Right forelimb (tissue), 1 donor: ENCODE results near the gene ASTN1.

ENCODE experiments used
- DNase-seq: peaks from one replicate; pipeline ENCODE4 v3.0.0-alpha.2; 2018

ASTN1 gene

DNA sequence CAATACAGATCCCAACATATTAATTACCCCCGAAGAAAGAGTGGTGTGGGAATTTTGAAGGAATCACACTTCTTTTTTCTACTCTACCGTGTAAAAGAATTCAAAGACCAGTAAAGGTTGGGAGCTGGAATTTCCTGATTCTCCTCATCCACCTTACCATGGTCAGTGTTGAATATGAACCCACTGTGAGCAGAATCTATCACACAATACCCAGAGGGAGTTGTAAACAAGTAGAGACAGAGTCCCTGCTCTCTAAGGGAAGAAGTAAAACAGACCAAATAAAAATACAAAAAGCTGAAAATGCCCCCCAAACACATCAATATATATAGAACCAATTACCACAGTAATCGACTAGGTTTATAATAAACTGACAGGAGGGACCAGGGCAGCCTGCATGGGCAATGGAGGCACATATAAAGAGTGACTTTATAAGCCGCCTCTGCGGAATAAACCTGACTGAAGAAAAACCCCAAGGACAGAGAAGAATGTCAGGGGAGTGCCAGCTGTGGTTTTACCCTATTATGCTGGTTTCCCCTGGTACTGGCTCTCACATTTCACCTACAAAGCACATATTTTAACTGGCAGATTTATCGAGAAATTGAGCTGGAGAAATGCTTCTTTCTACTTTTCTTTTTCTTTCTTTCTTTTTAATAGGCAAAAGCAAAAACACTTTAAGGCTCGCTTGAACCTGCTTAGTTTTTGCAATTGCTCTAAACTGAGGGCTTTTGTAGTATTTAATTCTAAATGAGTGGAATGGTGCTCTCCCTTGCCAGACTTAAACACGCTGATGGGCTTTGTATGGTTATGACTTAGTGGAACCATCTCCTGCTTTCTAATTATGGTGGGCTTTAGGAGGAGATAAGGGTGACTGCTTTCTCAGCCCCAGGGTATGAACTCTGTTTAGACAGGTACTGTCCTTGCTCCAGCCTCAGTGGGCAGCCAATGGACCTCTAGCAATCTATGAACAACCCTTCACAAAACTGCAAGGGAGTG is 244.8 kb downstream of the ASTN1 start:
- DNase-seq: no peak

DNA sequence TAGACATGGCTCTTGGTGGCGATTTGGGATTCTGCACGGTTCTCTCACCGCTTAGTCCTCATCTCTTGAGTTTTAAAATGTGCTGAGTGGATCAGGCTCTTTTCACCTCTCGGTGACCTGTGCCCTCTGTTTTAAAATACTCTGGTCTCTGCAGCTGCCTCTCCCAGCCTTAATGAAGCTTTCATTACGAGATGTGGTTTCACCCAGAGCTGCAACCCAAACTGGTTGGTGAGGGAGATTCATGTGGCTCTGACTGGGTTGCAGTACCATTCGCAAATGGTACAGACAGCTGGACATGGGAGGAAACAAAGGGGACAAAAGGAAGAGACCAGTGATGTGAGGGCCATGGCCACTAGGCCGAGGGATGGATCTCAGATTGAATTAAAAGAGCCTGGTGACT is 258.9 kb downstream of the ASTN1 start:
- no peak for DNase-seq

DNA sequence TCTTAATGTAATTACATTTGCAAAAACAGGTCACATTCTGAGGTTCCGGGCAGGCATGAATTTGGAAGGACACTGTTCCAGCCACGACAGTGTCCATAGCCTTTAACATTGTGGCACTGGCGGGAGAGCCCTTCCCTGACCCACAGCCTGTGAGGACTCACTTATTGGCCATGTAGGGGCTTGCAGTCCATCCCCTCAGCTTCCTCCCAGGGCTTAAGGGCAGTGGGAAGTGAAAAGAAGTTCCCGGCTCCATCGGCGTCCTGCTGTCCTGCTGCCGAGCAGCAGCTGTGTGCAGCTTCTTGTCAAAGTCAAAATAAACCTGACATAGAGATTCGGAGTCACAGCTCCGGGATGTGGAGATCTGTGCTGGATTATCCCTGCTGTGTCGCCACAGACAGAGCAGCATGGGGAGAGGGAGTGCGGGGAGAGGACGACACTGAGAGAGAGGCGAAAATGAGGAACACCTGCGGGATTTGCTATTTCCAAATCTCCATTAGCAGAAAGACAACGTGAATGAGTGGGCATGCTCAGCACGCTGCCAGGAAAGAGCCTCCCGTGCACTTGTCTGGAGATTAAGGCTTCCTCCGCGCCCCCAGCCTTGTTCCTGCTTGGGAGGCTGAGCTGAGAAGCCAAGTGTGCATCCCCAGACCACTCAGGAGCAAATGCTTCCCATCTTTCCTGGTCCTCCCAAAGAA is 260.3 kb downstream of the ASTN1 start:
- no peak for DNase-seq

DNA sequence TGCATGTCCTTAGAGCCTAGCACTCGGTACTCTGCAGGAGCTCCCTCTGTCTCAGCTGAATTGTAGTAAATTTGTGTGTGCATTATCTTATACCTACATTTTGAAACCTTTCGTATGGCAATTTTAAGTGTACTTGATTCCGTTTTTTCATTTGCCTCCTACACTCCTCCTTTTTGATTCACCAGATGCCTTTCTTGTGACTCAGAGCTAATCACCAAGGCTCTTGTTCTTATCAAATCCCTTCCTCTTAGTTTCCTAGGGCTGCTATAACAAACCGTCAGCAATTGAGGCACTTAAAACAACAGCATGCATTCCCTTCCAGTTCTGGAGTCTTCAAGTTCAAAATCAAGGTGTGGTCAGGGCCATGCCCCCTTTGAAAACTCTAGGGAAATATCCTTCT is 261.0 kb downstream of the ASTN1 start:
- no peak for DNase-seq

DNA sequence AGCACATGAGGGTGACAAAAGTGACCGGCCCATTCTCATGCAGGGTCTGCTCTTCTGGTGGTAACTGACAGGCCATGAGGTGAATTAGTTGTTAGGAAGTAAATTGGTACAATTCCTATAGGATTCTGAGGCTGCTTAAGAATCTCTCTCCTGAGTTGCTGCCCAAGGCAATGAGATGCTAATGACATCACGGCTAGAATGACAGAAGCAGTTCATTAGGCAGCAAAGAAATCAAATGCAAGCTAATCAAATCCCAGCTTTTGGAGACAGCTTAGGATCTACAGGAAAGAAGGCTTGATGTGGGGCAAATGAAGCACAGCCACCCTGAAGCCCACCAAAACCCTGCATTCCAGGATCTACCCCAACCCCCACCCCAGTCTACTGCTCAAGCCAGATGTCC is 265.2 kb downstream of the ASTN1 start:
- no peak for DNase-seq

DNA sequence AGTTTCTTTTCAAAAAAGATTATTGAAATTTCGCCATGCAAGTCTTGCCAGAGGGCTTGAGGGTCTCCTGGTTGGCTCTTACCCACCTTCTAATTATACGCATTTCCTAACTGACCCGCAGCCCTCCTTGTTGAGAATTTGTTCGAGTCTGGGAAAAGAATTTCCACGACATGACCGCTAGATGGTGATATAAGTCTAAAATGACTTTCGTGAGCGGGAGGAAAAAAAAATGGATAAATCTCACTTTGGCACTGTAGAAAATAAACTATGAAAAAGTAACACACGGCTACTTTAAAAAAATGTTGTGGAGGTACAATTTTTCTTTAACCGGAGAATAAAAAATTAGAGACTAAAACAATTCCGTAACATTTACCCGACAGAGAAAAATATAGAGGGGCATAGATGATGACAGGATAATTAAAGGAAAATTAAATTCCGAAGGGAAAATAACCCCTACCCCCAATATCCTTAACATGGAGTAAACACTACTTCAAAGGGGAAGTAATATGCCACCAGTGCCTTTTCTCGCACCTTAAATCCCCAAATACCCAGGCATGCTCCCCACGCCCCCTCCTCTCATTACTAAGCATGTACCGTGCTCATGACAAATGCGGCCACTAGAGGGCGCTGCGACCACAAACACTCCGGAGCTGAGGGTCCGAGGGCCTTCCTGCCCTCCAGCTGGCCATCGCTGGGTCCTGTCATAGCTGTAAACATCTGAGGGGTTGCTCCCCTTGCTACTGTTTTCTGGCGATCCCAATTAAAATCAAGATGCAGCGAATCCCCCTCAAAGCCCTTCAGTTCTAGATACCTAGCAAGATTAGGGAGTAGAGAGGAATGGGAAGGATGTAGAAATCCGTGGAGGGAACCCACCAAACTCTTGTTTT is 266.9 kb downstream of the ASTN1 start:
- peak; percentile 82 for DNase-seq

DNA sequence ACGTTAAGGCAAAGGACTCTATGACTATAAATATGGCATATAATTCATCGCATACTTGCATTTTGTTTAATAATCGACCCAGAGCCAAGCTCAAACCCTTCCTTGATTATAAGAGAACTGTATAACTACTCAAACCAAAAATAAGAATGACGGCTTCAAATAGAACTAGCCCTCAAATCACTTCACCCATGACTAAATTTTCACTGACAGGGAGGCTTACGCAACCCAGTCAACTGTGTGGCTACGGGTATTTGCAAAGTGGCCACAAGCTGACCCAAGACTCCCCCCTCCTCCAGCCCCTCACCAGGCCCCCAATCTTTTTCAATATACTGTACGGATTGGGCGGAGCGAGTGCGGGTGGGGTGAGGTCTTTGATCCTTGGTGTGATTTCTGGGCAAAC is 268.3 kb downstream of the ASTN1 start:
- no peak for DNase-seq

DNA sequence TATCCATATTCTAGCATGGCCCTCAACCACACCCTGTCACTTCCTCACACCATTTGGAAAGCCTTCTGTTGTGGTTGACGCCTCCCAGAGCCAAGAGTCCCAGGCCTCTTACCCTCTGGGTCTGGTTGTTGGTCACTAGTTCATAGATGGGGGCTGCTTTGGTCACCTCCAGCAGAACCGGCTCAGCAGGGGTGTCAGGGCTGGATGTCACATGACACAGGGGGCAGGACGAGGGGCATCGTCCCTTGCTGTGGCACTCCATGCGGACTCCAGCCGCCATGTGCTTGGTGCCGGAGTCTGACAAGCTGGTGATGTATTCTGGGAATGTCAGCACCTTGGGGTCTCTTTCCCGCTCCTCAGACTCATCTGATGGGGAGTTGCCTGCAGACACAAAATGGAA is 270.1 kb downstream of the ASTN1 start:
- no peak for DNase-seq

DNA sequence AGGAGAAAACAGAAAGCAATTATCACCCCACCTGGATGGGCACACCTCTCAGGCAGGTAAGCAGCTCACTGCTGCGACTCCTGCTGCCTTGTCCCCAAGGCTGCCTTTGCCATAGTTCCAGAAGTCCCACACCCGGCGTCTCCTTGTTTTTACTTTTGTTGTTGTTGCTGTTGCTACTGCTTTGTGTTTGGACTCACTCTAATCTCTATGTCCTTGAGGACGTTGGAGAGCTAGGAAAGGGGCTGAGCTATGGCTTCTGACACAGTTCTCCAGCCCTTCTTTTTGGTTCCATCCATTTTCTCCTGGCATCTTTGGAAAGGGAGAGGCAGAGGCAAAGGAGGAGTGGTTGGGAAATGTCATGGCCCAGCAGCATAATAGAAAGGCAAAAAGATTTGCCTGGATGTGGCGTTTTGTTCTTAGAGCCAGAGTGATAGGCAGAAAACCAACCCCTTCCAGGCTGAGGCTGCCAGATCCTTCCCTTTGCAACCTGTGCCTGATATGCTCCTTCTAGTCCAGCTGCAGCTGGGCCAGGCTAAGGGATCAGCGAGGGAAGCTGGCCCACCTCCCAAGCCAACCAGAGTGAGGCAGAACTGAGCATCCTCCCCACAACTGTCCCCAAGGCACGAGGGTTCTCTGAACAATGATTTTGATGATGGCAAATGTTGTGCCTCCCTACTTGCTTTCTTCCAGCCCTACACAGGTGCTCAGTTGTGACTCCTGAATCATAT is 270.7 kb downstream of the ASTN1 start:
- DNase-seq: no peak

DNA sequence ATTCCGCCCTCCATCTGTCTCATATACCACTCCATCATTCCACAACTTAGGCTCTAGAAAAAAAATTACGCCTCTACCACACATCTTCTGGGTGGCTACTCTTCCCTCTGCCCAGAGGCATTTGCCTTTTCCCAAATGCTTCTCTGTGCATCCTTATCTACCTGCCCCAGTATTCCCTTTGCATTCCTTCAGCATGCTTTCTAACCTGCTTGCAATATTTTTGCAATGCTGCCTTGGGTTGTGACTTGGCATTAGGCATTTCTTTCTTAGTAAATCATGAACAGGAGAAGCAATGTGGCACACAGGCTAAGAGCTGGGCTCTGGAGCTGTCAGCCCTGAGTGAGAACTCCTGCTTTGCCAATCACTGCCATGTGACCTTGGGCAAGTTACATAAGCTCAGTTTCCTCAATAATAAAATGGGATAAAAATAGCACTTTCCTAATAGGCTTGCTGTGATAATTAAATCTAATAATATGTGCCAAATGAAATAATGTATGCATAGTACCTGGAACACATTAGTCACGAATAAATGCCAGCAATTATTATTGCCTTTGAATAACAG is 276.0 kb downstream of the ASTN1 start:
- no peak for DNase-seq

DNA sequence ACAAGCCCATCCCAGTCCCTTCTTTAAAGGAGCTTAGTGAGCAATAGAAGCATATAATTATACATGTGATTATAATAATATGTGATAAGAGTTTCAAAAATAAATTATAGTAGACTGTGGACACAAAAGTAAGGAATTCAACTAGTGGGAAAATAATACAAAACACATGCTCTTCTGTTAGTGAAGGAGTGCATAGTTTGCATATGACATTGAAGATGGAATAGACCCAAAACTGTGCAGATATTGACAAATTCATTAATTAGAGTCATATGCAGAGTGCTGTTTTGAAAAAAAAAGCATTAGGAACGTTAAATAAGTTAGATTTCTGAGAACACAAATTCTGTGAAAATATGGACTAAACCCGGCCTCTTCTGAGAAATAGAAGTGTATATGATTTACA is 278.8 kb downstream of the ASTN1 start:
- DNase-seq: no peak

DNA sequence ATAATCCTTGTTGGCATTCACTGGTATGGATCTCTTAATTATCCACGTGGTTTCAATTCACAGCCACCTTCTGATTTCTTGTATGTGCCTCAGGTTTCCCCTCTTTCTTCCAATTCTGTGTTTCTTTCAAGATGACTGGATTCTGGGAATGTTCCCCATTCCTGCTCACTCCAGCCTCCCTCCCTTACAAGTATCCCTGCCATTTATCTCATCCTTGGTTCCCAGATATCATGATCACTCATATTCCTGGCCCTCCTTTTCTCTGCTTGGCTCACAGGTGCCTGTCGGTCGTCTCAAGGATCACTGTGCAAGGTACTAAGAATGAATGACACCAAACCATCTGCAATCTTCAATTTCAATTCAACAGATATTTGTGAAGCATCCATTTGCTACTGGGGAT is 279.2 kb downstream of the ASTN1 start:
- no peak for DNase-seq

DNA sequence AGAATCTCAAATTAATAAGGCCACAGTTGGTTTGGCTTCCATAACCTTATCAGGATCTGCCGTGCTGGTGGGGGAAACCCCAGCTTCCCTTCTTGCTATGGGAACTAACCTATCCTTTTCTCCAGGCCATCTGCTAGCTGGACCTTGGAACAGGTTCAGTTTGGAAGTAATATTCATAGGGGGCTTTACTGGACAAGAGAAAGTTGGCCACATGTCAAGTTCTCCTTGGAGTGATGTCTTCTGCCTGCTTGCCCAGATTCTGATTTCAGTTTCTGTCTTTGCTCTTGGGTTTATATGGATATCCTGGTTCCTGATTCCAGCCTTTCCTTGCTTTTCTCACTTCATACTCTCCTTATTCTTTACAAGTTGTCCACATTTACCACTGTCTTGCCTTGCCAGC is 279.6 kb downstream of the ASTN1 start:
- DNase-seq: no peak

DNA sequence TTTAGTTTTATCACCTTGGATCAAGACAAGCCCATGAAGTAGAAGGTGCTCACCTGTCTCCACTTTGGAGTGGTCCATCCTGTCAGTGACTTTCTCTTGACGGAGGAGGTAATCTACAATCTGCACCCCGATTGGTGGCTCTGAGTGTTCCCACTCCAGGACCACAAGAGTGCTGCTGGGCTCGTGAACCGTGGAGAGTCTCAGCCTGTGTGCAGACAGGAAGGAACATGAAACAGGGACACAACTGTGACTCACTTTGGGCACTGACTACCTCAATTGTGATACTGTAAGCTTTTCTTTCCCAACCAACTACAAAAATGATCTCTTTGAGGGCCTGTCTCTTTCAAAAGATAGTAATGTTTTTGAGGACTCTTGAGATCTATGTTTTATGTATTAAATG is 280.2 kb downstream of the ASTN1 start:
- no peak for DNase-seq

DNA sequence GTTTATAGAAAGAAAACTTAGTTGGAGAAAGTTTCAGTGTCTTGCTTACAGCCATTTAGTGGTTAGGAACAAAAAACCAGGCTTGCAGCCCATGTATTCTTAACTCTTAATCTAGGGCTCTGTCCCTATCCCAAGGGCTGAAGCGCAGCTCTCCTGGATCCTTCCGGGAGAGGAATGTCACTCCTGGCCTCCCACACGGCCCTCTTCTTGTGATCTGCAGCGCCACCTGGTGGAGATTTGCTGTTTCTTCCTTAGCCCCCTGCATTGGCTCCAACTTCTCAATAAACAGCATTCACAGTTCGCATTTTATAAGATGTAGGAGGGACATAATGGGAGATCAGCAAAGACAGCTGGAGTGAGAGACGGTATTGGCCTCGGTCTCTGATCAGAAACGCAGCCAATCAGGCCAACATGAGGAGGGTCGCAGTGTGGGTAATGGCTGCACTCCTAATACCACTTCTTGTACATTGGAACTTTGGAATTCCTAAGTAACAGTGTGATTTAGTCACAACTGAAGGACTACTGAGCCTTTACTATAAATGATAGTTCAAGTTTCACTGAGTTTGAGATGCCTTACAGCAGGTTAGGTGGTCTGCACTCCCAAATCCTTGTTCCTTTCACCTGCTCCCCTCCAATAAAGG is 283.4 kb downstream of the ASTN1 start:
- DNase-seq: peak; percentile 81

DNA sequence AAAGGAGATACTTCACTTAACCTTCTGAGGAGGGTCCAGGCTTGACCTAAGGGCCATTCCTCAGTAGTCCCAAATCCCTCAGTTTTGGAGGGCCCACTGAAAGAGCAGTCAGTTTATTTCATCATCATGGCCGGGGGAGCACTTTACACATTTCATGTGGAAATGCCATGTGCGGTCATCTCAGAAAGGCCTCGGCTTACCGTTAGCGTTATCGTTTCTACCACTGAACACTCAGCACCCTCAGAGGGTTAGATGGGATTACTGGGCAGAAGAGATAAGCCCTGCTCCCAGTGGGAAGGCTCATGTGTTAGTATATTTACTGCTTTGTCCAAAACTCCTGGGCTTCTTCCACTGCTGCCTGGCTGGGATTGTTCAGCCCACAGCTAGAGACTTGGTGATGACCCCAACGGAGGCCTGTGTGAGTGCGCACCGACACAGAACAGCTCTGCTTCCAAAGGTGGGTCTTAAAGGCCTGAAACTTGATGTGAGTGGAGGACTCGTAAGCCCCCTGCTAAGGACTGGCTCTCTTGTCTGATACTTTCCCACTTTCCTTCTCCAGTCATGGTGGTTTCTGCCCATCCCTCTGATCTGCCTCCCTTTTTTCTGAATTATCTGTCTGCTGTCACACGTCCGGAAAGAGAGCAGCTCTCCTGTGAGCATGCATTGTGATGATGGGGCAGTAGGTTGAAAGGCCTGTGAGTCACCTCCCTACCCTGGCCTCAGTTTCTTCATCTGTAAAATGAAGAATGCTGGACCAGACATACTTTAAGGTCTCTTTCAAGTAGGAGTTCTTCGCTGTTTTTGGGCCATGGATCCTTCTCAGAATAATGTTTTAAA is 284.5 kb downstream of the ASTN1 start:
- no peak for DNase-seq

DNA sequence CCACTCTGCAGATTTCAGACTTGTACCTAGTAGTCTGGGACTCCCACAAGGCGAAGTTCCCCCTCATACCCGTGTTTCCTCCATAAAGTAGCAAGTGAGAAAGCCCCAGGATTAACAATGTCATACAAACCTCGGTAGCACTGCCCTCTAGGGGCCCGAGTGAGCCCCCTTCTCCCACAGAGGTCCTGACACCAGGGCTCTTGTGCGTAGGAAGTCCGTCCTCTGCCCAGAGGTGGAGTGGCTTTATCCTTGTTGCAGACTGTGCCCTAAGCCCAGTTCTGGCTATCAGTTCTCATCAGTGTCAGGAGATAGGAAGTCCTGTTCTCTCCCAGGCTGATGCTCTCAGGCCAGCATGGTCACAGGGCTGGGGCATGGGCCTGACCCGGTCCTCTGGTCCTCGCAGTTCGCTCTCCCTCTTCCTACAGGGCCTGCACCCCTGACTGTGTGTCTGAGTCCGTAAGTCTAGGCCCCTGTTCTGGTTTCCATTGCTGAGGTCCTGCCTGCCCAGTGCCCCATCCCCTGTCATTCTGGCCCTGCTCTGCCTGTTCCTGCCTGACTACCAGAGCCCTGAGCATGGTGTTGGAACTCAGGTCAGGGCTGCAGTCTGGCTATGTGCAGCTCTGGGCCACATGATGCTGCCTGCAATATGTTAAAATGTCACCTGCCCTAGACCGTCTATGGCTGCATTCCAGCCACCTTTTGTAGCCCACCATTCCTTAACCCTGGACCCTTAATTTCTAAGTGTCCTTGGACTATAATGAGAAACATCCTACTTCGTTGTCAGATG is 285.6 kb downstream of the ASTN1 start:
- no peak for DNase-seq

DNA sequence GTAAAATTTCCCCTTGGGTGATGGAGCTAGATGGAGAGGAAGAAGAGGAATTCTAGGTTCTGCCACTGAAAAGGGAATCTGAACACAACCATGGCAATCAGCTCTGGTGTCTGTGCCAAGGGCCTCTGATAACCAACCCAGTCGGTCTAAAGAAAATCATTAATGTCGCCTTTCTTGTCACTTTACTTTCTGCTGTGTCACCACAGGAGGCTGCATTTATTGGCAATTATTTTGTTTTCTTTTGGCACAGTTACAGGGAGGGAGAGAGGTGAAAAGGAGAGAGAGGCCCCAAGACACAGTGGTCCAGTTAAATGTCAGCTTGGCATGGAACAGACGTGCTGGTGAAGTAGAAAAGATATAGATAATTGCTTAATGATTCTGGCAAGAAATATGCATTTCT is 287.0 kb downstream of the ASTN1 start:
- DNase-seq: no peak

DNA sequence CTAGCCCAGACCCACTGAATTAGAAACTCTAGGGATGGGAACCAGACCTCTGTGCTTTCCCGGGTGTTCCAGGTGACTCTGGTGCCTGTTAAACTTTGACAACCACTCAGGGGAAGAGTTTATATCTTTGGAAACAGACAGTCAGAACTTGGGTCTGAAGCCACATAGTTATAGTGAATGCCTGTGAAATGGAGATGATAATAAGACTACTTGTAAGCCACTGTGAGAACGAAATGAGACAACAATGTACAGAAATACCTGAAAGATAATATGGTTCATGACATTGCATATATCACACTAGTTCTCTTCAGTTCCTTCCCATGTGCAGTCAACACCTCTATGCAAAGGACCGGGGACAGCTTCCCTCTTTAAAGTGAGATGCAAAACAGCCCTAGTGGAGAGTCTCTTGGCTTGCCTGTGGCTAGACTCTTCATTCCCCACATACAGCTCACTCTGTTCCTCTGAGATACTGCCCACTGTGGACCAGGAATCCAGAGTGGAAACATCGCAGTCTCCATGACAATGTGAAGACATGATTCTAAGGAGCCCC is 287.5 kb downstream of the ASTN1 start:
- no peak for DNase-seq

DNA sequence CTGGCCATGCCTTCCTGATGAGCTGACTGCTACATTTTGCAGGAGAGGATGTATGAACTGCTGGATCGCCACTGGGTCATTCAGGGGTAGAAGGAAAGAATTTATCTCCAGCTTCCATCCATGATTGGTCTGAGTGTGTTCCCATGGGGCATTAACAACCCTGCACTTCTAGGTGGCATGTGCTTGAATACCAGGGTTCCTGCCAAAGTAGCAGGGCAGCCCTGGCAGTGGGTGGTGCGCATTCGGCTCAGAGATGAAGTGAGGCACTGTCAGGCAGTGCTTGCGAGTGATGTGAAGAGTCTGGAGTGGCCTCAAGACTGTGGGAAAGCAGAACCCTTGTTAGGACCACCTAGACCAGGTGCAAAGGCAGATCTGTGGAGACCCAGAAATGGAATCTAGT is 294.9 kb downstream of the ASTN1 start:
- DNase-seq: no peak
